PFSK-1 (cell line): ENCODE results near the gene CLCA4.

Experiments used
- POLR2AphosphoS5 ChIP-seq: IDR thresholded peaks from 2 replicates; pipeline ENCODE4 v1.6.1; 2012; ENCODE audit warnings: low read depth, mild to moderate bottlenecking, control low read depth, low read length, moderate library complexity
- TAF1 ChIP-seq: IDR thresholded peaks from 2 replicates; pipeline ENCODE4 v1.6.1; 2012; ENCODE audit warnings: low read length, control low read depth, borderline replicate concordance; ENCODE audit not compliant: insufficient read depth

GRCh38 chr1:86516335-86516734 lies 30.5 kb upstream of the CLCA4 start:
- no peak for TF ChIP-seq TAF1
- TF ChIP-seq POLR2AphosphoS5, result no peak
